NCI-H2171 treated with DMSO at 0.1 percent for 48 hours (cell line): ENCODE data around the gene DGUOK.
"Not testable (repeated sequence)": the region's sequence is repeated elsewhere in the genome, so short reads cannot be mapped to it uniquely, and the experiment has no call there.

Experiments
- DNase-seq: peaks from one replicate; lab custom pipeline; 2025; lab: John Stamatoyannopoulos, UW

The DGUOK gene

DNA sequence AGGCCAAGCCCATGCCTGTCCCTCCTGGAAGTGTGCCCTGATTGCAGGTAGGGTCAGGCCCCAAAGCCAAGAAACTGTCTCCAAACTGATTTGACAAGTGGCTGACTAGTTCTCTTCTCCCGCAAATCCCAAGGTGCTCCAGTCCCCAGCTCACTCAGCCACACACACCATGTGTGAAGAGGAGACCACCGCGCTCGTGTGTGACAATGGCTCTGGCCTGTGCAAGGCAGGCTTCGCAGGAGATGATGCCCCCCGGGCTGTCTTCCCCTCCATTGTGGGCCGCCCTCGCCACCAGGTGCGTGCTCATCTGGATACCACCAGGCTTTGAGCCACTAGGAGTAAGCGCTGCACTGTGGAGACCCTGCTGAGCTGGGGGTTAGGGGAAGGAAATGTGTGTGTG, 25.5 kb upstream of the DGUOK start:
- DNase-seq: no peak

DNA sequence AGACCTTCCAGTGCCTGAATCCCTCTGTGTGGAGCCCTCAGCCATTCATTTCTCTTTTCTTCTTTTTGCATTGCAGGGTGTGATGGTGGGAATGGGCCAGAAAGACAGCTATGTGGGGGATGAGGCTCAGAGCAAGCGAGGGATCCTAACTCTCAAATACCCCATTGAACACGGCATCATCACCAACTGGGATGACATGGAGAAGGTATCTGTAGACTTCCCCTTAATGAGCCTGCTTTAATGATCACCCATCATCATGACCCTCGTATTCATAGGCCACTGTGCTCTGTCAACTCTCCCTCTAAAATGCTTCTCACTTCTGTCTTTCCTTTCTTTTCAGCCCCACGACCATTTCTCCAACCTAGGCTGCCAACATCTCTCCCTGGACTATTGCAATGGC, 24.4 kb upstream of the DGUOK start:
- DNase-seq: no peak

DNA sequence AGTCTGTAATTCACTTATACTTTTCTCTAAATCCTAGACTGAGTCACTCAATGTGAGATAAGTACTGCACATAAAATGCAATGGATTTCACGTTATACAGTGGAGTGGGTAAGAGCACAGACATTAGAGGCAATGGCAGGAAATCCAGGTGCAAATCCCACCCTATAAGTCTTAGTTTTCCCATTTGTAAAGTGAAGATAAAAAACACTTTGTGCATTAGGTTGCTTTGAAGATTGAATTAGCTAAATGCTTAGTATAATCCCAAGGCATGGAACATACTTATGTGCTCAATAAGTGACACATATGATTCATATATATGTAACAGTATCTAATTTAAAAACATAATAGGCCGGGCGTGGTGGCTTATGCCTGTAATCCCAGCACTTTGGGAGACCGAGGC, 23.4 kb upstream of the DGUOK start:
- no peak for DNase-seq

DNA sequence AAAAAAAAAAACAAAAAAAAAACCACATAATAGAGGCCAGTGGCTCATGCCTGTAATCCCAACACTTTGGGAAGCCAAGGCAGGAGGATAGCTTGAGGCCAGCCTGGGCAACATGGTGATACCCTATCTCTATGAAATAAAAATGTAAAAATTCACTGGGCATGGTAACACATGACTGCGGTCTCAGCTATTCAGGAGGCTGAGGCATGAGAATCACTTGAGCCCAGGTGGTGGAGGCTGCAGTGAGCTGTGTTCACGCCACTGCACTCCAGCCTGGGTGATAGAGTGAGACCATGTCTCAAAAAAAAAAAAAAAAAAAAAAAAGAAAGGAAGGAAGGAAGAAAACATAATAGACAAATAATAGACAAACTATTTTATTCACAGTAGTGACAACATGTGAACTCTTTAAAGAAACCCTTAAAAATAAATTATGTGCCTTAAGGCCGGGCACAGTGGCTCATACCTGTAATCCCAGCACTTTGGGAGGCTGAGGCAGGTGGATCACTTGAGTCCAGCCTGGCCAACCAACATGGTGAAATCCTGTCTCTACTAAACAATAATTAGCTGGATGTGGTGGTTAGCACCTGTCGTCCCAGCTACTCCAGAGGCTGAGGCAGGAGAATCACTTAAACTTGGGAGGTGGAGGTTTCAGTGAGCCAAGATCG, 22.6 kb upstream of the DGUOK start:
- DNase-seq: not testable (repeated sequence)

DNA sequence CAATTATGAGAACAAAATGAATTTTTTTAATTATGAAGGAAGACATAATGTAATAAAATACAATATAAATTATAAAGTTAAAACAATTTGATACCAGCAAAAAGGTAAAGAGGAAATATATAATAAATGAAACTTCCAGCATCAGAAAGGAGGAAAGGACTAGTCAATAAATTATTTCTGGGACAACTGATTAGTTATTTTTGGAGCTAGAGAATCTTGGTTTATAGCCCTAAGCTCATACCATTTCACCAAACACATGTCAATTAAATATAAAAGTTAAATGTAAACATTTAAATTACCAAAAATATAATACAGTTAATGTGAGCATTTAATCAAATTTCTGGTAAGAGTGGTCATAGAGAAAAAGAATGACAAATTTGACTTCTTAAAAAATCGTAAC, 21.7 kb upstream of the DGUOK start:
- no peak for DNase-seq

DNA sequence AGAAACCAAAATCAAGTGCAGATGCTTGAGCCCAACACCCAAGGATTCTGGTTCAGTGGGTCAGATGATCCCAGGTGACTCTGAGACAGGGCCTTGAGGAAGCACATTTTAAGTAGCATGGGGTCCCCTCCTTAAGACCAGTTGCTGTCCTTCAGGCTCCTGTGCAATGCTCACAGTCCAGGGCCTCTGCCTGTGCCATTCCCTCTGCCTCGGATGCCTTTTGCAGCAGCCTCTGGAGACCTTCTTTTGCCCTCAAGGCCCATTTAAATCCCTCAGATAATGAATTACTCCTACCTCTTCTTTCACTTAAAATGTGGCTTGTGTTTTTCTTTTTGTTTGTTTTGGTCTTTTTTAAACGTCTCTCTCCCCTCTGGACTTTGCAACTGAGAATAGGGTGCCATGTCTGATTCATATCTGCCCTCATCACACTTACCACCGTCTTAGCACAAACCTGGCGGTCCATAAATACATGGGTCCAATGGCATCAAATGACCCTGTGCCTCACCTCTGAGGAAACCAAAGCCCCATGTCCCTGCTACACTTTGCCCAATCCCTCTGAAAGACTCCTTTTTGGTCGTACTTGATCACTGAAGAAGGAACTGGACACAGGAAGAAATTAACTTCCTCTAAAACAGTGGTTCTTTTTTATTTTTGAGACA, 19.7 kb upstream of the DGUOK start:
- DNase-seq: no peak

DNA sequence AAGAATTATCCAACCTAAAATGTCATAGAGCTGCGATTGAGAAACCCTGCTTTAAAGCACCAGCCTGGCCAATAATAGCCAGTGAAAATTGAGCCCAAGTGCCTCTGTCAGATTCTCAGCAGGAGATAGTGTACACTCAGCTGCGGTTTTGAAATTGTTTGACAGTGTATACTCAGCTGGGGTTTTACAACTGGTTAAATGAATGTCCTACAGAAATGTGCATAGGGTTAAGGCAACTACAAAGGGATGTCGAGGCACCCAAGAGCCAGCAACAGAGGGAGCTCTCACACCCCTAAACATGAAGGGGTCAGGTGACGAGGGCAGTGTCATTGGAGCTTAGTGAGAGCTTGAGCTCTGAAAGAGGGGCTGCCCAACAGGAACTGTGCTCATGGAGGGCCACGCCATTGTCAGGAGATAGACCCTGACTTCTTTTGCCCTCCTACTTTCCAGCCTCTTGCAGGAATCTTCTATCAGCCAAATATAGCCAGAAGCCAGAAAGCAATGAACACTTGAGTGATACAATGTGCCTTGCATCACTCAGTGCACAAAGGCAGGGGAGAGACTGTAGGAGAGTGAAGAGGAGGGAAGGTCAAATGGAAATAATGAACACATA, 18.7 kb upstream of the DGUOK start:
- no peak for DNase-seq

DNA sequence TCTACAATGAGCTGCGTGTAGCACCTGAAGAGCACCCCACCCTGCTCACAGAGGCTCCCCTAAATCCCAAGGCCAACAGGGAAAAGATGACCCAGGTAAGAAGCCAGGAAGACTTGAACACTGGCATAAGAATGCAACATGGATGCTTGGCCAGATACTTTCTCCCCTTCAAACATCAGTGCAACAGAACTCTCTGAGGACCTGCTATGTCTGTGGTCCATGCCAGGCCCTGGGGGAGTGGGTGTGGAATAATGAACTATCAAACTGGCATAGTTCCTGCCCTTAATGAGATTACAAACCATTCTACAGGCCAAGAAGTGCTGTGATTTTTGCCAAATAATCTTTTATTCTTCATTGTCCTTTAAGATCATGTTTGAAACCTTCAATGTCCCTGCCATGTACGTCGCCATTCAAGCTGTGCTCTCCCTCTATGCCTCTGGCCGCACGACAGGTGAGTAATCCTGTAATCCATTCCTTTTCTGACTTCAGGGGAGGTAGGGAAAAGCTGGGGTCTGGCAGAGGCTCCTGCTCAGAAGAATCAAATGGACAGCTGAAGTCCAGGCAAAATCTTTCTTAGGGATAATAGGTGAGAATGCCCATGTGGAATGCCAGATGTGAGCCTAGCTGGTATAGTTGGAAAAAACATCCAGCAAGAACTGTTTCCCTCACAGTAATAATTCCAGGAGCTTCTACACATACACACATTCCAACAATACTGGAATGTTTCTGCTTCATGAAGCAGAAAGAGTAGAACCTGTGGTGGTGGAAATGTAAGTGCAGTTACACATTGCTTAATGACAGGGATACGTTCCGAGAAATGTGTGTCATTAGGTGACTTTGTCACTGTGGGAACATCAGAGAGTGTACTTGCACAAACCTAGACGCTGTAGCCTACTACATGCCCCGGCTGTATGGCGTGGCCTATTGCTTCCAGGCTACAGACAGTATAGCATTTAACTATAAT, 17.7 kb upstream of the DGUOK start:
- no peak for DNase-seq

DNA sequence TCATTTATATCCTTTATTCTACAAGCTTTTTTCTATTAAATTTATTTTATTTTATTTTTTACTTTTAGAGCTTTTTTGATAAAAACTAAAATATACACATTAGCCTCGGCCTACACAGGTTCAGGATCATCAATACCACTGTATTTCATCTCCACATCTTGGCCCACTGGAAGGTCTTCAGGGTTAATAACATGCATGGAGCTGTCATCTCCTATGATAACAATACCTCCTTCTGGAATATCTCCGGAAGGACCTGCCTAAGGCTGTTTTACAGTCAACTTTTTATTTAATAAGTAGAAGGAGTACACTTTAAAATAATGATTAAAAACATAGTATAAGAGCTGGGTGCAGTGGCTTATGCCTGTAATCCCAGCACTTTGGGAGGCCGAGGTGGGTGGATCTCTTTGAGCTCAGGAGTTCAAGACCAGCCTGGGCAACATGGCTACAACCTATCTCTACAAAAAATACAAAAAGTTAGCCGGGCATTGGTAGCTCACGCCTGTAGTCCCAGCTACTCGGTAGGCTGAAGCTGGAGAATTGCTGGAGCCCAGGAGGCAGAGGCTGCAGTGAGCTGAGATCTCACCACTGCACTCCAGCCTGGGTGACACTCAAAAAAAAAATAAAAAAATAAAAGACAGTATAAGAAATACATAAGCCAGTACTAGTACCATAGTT, 15.7 kb upstream of the DGUOK start:
- no peak for DNase-seq

DNA sequence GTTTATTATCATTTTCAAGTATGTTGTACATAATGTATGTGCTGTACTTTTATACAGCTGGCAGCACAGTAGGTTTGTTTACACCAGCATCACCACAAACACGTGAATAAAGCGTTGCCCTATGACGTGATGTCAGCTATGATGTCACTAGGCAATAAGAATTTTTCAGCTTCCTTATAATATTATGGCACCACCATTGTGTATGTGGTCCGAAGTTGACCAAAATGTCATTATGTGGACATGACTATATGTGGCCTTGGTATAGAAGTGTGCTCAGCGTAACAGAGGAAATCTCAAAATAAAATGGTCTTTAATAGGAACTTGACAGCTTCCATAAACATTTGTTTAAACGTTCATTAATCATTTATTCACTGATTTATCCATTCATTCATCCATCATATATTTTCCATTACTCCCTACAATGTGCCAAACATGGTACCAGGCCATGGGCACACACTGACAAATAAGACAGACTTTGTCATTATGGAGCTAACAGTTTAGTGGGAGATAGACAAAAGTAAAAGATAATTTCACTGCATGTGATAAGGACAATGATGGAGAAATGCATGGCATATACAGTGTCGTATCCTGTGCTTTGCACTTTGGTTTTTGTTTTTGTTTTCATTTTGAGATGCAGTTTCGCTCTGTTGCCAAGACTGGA, 15.0 kb upstream of the DGUOK start:
- no peak for DNase-seq

DNA sequence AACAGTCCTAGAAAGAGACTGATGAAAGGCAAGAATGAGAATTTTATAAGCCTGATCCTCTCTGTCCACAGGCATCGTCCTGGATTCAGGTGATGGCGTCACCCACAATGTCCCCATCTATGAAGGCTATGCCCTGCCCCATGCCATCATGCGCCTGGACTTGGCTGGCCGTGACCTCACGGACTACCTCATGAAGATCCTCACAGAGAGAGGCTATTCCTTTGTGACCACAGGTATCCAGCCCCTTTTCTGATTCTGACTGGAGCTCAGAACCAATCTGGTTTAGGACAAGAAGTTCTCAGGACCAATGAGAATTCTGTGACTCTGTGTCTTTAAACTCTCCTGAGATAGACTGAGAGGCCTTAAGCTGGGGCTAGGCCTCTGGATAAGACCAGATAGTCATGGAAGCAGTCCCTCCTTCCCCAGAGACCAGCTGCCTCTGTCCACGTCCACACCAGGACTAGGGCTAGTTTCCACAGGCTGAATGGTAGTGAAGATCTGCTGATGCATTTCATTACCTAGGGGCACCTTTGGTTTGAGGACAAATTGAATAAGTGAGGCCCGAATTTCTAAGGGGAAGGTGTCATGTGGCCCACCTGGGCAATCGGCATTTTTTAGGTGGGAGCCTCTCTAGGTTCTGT, 13.1 kb upstream of the DGUOK start:
- DNase-seq: no peak

DNA sequence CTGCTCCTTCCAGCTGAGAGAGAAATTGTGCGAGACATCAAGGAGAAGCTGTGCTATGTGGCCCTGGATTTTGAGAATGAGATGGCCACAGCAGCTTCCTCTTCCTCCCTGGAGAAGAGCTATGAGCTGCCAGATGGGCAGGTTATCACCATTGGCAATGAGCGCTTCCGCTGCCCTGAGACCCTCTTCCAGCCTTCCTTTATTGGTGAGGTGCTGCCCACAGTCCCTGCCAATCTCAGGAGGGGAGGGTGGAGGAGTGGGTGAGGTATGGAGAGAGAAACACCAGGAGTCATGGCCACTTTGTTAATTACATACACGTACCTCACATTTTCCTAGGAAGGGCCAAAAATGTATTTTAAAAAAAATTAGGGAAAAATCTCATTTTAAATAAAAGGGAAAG, 12.0 kb upstream of the DGUOK start:
- no peak for DNase-seq

DNA sequence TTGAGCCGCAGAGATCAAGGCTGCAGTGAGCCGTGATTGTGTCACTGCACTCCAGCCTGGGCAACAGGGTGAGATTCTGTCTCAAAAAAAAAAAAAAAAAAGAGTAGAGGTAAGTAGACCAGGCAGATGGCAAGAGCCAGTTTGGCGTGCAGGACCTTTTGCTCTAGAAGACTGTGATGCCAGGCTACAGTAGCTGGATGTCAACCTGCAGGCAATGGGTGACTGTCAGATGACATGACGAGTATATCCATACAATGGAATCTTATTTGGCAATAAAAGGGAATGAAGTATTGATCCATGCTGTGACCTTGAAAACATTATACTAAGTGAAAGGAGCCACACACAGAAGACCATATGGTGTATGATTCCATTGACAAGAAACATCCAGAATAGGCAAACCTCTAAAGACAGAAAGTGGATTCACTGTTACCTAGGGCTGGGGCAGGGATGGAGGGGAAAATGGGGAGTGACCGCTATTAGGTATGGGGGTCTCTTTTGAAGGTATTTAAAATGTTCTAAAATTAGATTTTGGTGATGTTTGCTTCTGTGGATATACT, 11.2 kb upstream of the DGUOK start:
- peak; percentile 15 for DNase-seq

DNA sequence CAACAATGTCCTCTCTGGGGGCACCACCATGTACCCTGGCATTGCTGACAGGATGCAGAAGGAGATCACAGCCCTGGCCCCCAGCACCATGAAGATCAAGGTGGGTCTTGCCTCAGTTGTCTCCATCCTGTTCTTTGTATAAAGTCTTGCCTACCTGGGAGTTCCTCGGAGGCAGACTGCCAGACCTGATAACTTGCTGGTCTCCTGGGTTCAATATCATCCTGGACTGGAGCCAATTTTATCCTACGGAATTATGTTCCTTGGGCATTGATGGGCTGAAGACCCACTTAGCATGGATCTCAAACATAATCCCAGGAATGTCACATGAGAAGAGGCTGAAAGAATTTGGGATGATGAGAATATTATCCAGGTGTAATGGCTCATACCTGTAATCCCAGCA, 10.0 kb upstream of the DGUOK start:
- no peak for DNase-seq

DNA sequence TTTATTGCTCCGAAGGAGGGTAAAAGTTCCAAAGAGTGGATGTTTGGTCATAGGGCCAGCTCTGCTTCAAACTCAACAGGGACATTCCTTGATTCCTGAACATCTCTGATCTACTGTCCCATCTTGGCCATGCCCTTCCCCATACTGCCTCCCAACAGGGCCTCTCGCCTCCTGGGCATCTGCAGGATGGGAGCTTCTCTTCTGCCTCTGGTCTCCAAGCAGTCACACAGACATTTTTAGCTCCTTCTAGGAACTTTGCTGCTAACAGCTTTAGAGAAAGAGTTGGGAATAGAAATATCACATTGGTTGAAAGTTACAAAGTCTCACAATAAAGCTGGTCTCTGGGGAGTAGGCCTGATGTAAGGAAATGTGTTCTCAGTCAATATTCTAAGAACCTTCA, 9.4 kb upstream of the DGUOK start:
- DNase-seq: no peak

DNA sequence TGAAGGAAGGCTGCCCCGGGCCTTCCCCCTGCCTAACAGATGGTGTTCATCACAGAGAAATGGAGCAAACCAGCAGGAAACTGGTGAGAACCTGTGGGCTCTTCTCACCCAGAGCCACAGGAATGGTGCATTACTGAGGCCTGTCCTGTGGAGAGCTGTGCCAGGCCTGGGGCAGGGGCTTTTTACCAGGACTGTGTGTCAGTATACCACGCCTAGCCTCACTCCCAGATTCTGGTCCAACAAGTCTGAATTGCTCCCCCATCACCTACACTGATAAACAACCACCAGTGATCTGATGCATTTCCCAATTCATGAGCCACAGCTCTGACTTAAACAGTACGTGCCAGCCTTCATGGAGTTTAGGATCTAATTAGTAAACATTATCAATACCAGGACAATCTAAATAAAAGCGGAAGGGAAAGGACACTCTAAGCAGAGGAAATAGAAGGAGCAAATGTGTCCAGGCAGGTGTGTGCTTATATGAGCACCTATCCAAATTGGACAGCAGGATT, 8.9 kb upstream of the DGUOK start:
- no peak for DNase-seq

DNA sequence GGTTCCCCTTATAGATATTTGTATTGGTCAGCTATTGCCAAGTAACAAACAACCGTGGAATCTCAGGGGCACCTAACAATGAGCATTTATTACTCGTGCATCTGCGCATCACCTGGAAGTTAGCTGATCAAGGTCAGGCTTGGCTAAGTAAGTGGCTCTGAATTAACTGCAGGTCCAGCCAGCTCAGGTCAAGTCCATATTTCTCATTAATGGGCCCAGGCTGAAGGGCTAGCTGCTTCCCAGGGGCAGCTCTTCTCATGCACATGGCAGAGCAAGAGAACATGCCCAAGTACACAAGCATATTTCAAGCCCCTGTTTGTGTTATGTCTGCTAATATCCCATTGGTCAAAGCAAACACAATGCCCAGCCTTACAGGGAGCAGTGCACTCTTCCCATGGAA, 7.8 kb upstream of the DGUOK start:
- no peak for DNase-seq

DNA sequence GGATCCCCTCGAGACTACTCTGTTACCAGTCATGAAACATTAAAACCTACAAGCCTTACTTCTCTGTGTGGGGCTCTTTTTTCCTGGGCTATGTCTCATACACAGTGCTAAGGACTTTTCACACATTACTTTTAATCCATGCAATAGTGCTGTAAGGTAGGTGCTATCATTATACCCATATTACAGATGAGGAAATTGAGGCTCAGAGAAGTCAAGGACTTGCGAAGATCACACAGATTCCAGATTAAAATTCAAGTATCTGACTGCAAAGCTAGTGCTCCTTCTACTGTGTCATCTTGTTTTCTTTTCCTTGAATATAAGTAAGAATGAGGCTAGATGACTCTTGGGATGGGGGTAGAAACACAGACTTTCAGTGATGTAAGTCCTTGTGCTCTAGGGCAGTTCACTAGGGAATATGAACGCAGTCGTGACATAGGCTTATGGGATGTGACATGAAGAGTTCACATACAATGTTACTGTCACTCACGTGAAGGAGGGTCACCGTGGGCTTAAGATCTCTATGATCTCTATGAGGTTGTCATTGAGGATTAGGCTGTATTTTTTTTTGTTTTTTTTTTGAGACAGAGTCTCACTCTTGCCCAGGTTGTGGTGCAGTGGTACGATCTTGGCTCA, 7.0 kb upstream of the DGUOK start:
- no peak for DNase-seq

DNA sequence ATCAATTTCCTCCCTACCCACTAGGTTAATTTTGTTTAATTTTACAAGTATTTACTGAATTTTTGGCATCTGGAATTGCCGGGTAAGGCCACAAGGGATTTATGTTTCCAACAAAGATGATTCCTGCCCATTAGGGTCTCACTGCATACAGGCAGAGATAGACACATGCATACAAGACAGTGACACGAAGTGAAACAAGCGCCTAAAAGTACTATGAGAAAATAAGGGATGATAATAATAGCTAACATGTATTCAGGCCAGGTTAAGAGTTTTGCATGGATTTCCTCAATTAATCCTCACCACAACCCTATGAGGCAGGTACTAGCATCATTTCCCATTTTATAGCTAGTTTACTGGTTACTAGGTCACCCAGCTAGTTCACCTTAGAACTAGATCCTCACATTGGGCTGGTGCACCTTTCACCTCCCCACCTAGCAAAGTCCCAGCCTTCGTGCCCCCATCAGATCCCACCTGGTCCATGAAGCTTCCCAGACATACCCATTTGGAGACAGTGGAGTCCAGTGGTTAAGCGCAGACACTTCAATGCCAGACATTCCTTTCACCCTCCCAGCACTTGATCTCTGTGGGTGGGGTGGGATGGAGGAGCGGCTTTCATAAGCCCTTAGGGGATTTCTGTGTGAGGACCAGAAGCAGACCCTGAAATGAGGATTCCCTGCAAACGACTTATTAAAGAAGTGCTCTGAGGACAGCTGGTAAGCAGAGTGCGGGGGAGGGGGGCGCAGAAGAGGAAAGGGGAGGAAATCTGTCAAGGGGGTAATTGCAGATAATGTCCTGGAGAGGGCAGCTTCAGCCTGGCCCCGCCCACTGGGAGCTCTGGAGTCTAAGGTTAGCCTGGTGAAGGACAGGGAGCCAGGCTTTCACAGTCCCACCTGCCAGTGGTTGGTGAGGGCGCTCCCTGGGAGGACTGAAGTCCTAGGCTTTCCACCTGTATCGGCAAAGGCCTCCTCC, 5.8 kb upstream of the DGUOK start:
- peak; percentile 13 for DNase-seq
